Activated effector memory CD4-positive, alpha-beta T cell treated with Interleukin-2 at 50 U/mL for 16 hours (primary cell): ENCODE measurements around the gene NUMBL.
"Not testable (repeated sequence)": the region's sequence is repeated elsewhere in the genome, so short reads cannot be mapped to it uniquely, and the experiment has no call there.

Experiments
- DNase-seq: peaks from one replicate; pipeline ENCODE4 v3.0.0-alpha.2; 2020

Gene NUMBL

GRCh38 chr19:40661616-40662015 is 28.8 kb downstream of the NUMBL start:
- no peak for DNase-seq

- no peak for DNase-seq
Observed at GRCh38 chr19:40659566-40659965, 30.9 kb downstream of the NUMBL start.

GRCh38 chr19:40659116-40659515 is 31.3 kb downstream of the NUMBL start:
- DNase-seq, result no peak

GRCh38 chr19:40658031-40658430 is 32.4 kb downstream of the NUMBL start:
- no peak for DNase-seq

GRCh38 chr19:40655684-40656083 is 34.8 kb downstream of the NUMBL start:
- DNase-seq, result not testable (repeated sequence)

- DNase-seq, result not testable (repeated sequence)
Observed at GRCh38 chr19:40652303-40652702, 38.1 kb downstream of the NUMBL start.

- DNase-seq, result no peak
Observed at GRCh38 chr19:40650749-40651305, 39.6 kb downstream of the NUMBL start.

GRCh38 chr19:40649903-40650675 is 40.4 kb downstream of the NUMBL start:
- not testable (repeated sequence) for DNase-seq

- DNase-seq, result no peak
Observed at GRCh38 chr19:40646743-40647254, 43.7 kb downstream of the NUMBL start.

GRCh38 chr19:40642757-40643305 is 47.6 kb downstream of the NUMBL start:
- DNase-seq, result no peak

GRCh38 chr19:40642051-40642706 is 48.3 kb downstream of the NUMBL start:
- no peak for DNase-seq

GRCh38 chr19:40641281-40641680 is 49.2 kb downstream of the NUMBL start:
- no peak for DNase-seq

- no peak for DNase-seq
Observed at GRCh38 chr19:40640744-40641143, 49.7 kb downstream of the NUMBL start.

- no peak for DNase-seq
Observed at GRCh38 chr19:40639638-40639982, 50.8 kb downstream of the NUMBL start.

- no peak for DNase-seq
Observed at GRCh38 chr19:40638327-40638726, 52.1 kb downstream of the NUMBL start.

GRCh38 chr19:40633207-40633606 is 57.2 kb downstream of the NUMBL start:
- no peak for DNase-seq

GRCh38 chr19:40632311-40633036 is 58.0 kb downstream of the NUMBL start:
- no peak for DNase-seq

GRCh38 chr19:40630571-40631160 is 59.8 kb downstream of the NUMBL start:
- no peak for DNase-seq

- DNase-seq, result no peak
Observed at GRCh38 chr19:40629346-40629745, 61.1 kb downstream of the NUMBL start.

GRCh38 chr19:40627486-40628279 is 62.8 kb downstream of the NUMBL start:
- no peak for DNase-seq

GRCh38 chr19:40626918-40627317 is 63.5 kb downstream of the NUMBL start:
- no peak for DNase-seq
